ENCODE measurements around the gene CHODL.

DNA sequence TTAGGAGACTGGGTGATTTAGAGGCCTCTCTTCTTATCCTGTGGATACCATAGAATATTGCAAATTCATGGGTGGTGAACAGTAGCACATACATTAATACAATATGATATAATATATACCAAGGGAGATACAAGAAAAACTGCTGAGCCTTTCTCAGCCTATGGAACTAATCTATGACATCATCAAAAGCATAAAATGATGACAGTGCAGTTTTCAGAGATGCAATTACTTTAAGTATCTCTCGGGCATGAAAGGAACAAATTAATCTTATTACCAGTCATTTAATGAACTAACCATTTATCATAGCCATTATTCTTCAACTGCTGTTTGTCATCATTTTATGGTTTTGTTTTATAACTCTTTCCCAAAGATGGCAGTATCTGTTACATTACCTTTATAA is 3.5 kb downstream of the CHODL start:
- TF ChIP-seq, protein P1, sequence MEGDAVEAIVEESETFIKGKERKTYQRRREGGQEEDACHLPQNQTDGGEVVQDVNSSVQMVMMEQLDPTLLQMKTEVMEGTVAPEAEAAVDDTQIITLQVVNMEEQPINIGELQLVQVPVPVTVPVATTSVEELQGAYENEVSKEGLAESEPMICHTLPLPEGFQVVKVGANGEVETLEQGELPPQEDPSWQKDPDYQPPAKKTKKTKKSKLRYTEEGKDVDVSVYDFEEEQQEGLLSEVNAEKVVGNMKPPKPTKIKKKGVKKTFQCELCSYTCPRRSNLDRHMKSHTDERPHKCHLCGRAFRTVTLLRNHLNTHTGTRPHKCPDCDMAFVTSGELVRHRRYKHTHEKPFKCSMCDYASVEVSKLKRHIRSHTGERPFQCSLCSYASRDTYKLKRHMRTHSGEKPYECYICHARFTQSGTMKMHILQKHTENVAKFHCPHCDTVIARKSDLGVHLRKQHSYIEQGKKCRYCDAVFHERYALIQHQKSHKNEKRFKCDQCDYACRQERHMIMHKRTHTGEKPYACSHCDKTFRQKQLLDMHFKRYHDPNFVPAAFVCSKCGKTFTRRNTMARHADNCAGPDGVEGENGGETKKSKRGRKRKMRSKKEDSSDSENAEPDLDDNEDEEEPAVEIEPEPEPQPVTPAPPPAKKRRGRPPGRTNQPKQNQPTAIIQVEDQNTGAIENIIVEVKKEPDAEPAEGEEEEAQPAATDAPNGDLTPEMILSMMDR (IDR thresholded peaks at IDR 0.05) = no peak
- TF ChIP-seq POLR2A (IDR thresholded peaks at IDR 0.05) = no peak
